Esophagus squamous epithelium (tissue), 4 donors: ENCODE data around the gene TMEM120B.

Experiments
- POLR2A ChIP-seq, 4 donors: fragments of 450-650 bp; IDR thresholded peaks; one replicate each; pipeline ENCODE4 v1.6.1; 2017; ENCODE audit warnings: antibody characterized with exemption in 4 of 4, mild to moderate bottlenecking in 4 of 4, moderate library complexity in 3 of 4
- TF ChIP-seq, protein P1 (sequence below), 6 experiments: fragments of 450-650 bp in 4 of 6; fragments of 200-600 bp in 2 of 6; sonication (generic) in 2 of 6; IDR thresholded peaks; one replicate each; pipeline ENCODE4 v1.5.1; 2016 to 2019; ENCODE audit warnings: antibody characterized with exemption in 6 of 6, mild to moderate bottlenecking in 4 of 6, moderate library complexity in 4 of 6

GRCh38 chr12:121816925-121817647, 104.5 kb downstream of the TMEM120B start:
- TF ChIP-seq, protein P1, sequence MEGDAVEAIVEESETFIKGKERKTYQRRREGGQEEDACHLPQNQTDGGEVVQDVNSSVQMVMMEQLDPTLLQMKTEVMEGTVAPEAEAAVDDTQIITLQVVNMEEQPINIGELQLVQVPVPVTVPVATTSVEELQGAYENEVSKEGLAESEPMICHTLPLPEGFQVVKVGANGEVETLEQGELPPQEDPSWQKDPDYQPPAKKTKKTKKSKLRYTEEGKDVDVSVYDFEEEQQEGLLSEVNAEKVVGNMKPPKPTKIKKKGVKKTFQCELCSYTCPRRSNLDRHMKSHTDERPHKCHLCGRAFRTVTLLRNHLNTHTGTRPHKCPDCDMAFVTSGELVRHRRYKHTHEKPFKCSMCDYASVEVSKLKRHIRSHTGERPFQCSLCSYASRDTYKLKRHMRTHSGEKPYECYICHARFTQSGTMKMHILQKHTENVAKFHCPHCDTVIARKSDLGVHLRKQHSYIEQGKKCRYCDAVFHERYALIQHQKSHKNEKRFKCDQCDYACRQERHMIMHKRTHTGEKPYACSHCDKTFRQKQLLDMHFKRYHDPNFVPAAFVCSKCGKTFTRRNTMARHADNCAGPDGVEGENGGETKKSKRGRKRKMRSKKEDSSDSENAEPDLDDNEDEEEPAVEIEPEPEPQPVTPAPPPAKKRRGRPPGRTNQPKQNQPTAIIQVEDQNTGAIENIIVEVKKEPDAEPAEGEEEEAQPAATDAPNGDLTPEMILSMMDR (IDR thresholded peaks at IDR 0.05), result no peak
- no peak for TF ChIP-seq POLR2A (IDR thresholded peaks at IDR 0.05)
